SU-DHL-6 (cell line): ENCODE measurements around the gene PANK2.

Experiments
- CTCF ChIP-seq: fragments of 200-600 bp; sonication (generic); IDR thresholded peaks from one replicate; pipeline ENCODE4 v1.5.1; 2017; ENCODE audit warnings: antibody characterized with exemption, mild to moderate bottlenecking, low read length, moderate library complexity; ENCODE audit not compliant: insufficient read depth, poor library complexity, severe bottlenecking
- EZH2phosphoT487 ChIP-seq: fragments of 200-600 bp; sonication (generic), shearing (Covaris generic); conservative IDR thresholded peaks from 2 replicates; pipeline ENCODE4 v1.6.1; 2018; ENCODE audit warnings: mild to moderate bottlenecking, antibody characterized with exemption, low read length, moderate library complexity, mixed read lengths

GRCh38 chr20:3898639-3899038 lies 9.5 kb downstream of the PANK2 start:
- TF ChIP-seq CTCF (no peak), EZH2phosphoT487 (no peak)
